ENCODE data around the gene RBFA. TPM values are rescaled to one million over a fixed set of nuclear protein-coding genes. Genes with fewer than 3 reads are reported as not detected.
A peak's percentile ranks its signal among the peaks of the same experiment; 100 is the strongest.
"Not testable (repeated sequence)": the region's sequence is repeated elsewhere in the genome, so short reads cannot be mapped to it uniquely, and the experiment has no call there.

Gene RBFA
- total and polyA plus RNA-seq, 2 experiments from 2014 or later, result 28.4 to 45.1 TPM

GRCh38 chr18:80004600-80005342 is 29.5 kb upstream of the RBFA start:
- H3K9me3 ChIP-seq (ENCODE audit: low read depth), result no peaks in the 10 kb centered on the region
- H3K4me1 ChIP-seq (ENCODE audit: low read depth), result no peaks in the 10 kb centered on the region
- no peak for TF ChIP-seq CTCF (IDR thresholded peaks at IDR 0.05; ENCODE audit: low read depth, low read length)
- DNase-seq (ENCODE audit: low read depth in 1 of 2, low spot score in 1 of 2), result no peak
- H3K27me3 ChIP-seq, result no peaks in the 10 kb centered on the region
- H3K27ac ChIP-seq, result no peak overlapping the region
- H3K36me3 ChIP-seq, result no peaks in the 10 kb centered on the region
- H3K4me3 ChIP-seq, result no peak overlapping the region

DNA sequence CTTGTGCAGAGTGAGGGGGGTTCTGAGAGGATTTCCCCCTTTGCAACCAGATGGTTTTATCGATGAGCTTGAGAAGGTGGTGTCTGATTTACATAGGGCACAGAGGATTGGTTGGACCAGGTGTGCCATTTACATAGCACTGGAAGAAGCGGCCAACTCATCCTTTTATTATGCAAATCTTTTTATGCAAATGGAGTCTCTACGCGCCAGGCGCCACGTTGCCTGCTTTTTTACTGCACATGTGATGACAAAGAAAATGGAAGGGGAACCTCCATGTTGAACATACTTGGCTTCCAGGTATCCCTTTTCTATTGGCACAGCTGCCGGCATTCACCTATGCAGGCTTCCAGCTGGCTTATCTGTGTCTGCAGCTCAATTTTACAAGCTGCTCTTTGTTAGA is 27.5 kb upstream of the RBFA start:
- Histone ChIP-seq H3K4me1 (ENCODE audit: low read depth) (no peaks in the 10 kb centered on the region), H3K27ac (no peak overlapping the region), H3K4me3 (no peak overlapping the region), H3K9me3 (ENCODE audit: low read depth) (no peaks in the 10 kb centered on the region), H3K36me3 (no peaks in the 10 kb centered on the region), H3K27me3 (no peaks in the 10 kb centered on the region)
- DNase-seq (ENCODE audit: low read depth in 1 of 2, low spot score in 1 of 2), result no peak
- no peak for TF ChIP-seq CTCF (IDR thresholded peaks at IDR 0.05; ENCODE audit: low read depth, low read length)

GRCh38 chr18:80009661-80010550 is 24.3 kb upstream of the RBFA start:
- H3K4me3 ChIP-seq, result no peak overlapping the region
- no peak overlapping the region for H3K27ac ChIP-seq
- H3K9me3 ChIP-seq (ENCODE audit: low read depth), result no peaks in the 10 kb centered on the region

DNA sequence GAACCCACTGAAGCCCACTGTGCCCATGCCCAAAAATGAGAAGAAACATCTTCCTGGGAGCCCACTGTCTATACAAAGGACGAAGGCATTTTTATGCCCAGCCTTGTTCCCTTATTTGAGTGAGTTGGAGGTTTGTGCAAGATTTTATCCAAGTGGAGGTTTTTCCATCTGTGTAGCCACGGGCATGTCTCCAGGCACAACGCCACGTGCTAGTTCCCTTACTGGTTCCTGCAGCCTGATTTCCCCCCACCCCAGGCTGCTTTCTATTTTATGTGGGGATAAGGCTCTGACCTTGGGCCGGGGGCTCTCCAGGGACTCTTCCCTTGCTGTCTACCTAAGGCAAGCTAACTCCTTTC is 23.7 kb upstream of the RBFA start:
- no peak overlapping the region for H3K4me3 ChIP-seq
- no peak for DNase-seq (ENCODE audit: low read depth in 1 of 2, low spot score in 1 of 2)
- no peak for TF ChIP-seq CTCF (IDR thresholded peaks at IDR 0.05; ENCODE audit: low read depth, low read length)
- H3K36me3 ChIP-seq, result no peaks in the 10 kb centered on the region
- H3K9me3 ChIP-seq (ENCODE audit: low read depth), result no peaks in the 10 kb centered on the region
- H3K27me3 ChIP-seq, result no peaks in the 10 kb centered on the region
- no peaks in the 10 kb centered on the region for H3K4me1 ChIP-seq (ENCODE audit: low read depth)
- H3K27ac ChIP-seq, result no peak overlapping the region

More at GRCh38 chr18:80009661-80010550, 24.3 kb upstream of the RBFA start:
- Histone ChIP-seq H3K27me3 (no peaks in the 10 kb centered on the region), H3K36me3 (no peaks in the 10 kb centered on the region), H3K4me1 (ENCODE audit: low read depth) (no peaks in the 10 kb centered on the region)
- no peak for TF ChIP-seq CTCF (IDR thresholded peaks at IDR 0.05; ENCODE audit: low read depth, low read length)
- DNase-seq (ENCODE audit: low read depth in 1 of 2, low spot score in 1 of 2), result peak in 1 of 2 donors; percentile 98

- DNase-seq (ENCODE audit: low read depth in 1 of 2, low spot score in 1 of 2); H3K27me3 ChIP-seq; H3K9me3 ChIP-seq (ENCODE audit: low read depth); H3K36me3 ChIP-seq; H3K27ac ChIP-seq; H3K4me3 ChIP-seq; H3K4me1 ChIP-seq (ENCODE audit: low read depth): not testable (repeated sequence)
Measured at GRCh38 chr18:80011496-80012137, 22.6 kb upstream of the RBFA start.
